GM19328 (cell line): ENCODE data around the gene ARIH2.
"Not testable (repeated sequence)": the region's sequence is repeated elsewhere in the genome, so short reads cannot be mapped to it uniquely, and the experiment has no call there.

Experiments
- ATAC-seq: cut with Tn5 transposase; IDR thresholded peaks from one replicate; pipeline ENCODE4 v1.9.1; 2021; ENCODE audit warnings: mild to moderate bottlenecking, moderate library complexity; ENCODE audit not compliant: unreplicated experiment

ARIH2 gene

DNA sequence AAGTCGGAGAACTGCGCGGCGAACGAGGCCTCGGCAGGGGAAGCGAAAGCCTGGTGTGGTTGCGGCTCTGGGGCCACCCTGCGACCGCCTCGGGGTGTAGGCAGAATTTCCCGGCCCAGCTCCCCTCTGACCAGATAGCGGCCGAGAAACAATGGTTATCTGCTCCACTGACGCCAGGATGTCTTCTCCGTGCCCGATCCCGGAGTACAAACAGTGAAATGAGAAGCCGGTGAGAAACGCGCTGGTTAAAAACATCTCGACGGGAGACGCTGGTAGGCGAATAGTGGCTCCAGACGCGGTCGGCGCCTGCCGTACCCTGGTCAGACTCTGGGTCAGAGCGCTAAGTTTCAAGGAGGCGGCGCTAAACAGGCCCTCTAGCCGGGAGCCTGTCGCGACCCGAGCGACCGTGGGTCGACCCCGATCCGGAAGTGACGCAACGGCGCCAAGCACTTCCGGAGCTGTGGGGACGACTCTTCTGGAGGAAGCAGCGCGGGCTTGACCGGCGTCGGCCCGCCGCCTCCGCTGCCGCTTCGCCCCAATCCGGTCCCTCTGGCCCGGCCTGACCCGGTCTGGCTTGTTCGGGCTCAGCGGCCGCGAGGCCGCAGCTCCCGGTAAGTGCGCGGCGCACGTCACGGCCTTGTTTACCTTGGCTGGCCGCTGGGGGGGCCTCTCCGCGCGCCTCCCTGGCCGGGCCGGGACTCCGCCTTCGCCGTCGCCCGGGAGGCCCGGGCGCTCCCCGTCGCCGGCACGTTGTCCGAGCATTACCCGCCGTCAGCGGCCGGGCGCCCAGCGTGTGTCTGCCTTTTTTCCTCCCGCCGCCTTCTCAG lies at the start of gene ARIH2:
TSS of gene ARIH2 (plus strand) at position 455 of the 827 bp plus-strand sequence. CDS start 8,717 bp downstream, outside the sequence.
- ATAC-seq: peak; percentile 68

DNA sequence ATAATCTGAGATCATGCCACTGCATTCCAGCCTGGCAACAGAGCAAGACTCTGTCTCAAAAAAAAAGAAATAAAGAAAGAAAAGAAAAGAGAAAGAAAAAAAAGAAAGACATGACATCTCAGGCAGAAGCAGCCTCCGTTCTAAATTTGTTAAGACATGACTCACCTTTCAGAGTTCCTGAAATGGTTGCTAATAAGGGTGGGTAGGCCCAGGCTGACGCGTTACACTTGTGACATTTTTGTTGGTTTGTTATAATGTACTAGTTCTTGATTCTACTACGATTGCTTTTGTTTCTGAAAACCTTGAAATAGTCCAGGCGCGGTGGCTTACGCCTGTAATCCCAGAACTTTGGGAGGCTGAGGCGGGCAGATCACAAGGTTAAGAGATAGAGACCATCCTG lies 41.0 kb upstream of the ARIH2 start:
- ATAC-seq: no peak

GRCh38 chr3:48879307-48879993 lies 39.2 kb upstream of the ARIH2 start:
- ATAC-seq: no peak

DNA sequence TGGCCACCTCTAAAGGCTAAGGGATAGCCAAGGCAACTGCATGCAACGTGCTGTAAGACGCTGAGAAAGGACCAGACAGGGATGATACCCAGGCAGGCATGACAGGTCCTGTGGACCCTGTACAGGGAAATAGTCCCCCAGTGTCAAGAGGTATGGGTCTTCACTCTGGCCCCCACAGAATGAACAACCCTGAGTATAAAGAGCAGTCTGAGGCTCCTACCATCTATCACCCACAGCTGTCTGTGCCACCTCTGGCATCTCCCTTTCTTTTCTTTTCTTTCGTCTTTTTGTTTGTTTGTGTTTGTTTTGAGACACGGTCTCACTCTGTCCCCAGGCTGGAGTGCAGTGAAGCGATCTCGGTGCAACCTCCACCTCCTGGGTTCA lies 38.7 kb upstream of the ARIH2 start:
- ATAC-seq: no peak

GRCh38 chr3:48881006-48881405 lies 37.6 kb upstream of the ARIH2 start:
- ATAC-seq: no peak

GRCh38 chr3:48881652-48882114 lies 37.0 kb upstream of the ARIH2 start:
- no peak for ATAC-seq

DNA sequence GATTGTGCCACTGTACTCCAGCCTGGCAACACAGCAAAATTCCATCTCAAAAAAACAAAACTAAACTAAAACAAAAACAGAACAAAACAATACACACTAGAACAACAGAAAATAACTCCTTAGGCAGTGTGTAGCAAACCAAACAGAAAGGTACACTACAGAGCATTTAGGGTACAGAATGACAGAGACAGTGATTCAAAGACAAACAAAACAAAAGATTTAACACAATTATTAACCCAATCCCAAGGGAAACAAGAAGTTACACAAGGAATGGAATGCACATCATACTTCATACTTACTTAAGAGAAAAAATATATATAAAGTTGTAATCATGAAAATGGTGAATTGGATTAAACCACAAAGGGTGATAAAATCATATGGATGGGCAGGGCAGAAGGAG lies 32.9 kb upstream of the ARIH2 start:
- ATAC-seq: no peak

DNA sequence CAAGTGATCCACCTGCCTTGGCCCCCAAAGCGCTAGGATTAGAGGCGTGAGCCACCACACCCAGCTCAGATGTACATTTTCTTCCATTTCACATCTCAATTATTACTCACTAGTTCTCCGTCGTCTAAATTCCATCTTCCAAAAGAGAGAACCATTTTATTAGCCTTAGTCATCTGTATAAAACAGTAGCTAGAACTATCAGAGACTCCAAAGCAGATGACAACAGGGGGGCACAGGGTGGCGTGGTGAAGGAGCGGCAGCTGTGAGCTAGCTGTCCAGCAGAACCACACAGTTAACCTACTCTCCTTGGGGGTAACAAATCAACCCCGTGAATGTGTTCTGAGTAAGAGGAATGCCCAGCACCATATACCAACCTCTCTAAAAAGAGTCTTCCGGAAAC lies 27.0 kb upstream of the ARIH2 start:
- ATAC-seq: no peak

DNA sequence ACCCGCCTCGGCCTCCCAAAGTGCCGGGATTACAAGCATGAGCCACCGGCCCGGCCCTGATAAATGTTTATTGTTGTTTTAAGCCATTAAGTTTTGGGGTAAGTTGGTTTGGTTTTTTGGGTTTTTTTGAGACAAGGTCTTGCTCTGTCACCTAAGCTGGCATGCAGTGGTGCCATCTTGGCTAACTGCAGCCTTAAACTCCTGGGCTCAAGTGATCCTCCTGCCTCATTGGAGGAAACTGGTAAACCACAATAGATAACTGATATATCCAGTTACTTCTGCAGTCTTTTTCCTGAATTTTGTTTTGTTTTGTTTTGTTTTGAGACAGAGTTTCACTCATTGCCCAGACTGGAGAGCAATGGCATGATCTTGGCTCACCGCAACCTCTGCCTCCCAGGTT lies 24.1 kb upstream of the ARIH2 start:
- ATAC-seq: no peak

- no peak for ATAC-seq
Measured at GRCh38 chr3:48896936-48897335, 21.7 kb upstream of the ARIH2 start.

GRCh38 chr3:48897460-48898376 lies 20.9 kb upstream of the ARIH2 start:
- ATAC-seq: no peak

DNA sequence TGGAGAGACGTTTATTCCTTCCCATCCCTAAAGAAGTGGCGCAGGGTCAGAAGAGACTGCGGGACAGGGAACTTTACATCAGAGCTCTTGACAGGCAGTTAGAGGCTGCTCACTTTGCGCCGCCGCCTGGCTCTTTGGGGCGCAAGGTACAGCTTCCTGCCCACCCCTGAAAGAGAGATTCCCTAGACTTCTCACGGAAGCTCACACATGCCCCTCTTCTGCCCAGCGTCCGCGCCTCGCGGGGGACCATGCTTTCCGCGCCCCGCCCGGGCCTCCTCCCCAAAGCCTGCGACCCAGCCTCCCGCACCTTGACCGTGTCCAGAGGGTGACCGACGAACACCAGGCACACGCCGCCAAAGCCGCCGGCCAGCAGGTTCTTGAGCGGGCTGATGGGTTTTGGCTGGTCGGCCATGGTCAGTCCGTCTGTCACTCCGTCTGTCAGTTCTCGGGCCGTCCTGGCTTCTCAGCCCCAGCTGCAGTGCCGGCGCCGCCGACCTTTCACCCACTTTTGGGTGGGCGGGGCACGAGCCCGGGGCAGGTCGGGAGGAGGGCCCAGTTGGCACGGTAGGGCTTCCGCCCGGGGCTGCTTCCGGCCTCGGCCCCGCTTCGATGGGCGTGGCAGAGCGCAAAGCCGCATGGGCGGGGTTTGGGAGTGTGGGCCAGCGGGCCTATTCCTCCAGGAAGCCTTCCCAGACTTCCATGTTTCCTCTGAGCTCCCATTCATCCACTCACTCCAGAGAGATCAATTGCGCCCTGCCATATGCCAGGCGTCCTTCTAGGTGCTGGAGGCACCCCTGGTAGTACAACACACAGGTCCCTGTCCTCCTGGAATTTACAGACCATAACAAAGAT lies 20.0 kb upstream of the ARIH2 start, which contains the start of gene SLC25A20:
TSS of gene SLC25A20 (minus strand) at position 500 of the 852 bp plus-strand sequence. CDS start at position 412, 88 bp downstream.
- ATAC-seq: peak; percentile 90

- no peak for ATAC-seq
Measured at GRCh38 chr3:48899273-48899672, 19.4 kb upstream of the ARIH2 start.

DNA sequence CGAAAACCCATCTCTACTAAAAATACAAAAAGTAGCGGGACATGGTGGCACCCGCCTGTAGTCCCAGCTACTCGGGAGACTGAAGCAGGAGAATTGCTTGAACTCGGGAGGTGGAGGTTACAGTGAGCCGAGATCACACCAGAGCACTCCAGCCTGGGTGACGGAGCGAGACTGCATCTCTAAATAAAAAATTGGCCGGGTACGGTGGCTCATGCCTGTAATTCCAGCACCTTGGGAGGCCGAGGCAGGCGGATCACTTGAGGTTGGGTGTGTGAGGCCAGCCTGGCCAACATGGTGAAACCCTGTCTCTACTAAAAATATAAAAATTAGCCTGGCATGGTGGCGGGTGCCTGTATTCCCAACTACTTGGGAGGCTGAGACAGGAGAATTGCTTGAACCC lies 11.6 kb upstream of the ARIH2 start:
- not testable (repeated sequence) for ATAC-seq

DNA sequence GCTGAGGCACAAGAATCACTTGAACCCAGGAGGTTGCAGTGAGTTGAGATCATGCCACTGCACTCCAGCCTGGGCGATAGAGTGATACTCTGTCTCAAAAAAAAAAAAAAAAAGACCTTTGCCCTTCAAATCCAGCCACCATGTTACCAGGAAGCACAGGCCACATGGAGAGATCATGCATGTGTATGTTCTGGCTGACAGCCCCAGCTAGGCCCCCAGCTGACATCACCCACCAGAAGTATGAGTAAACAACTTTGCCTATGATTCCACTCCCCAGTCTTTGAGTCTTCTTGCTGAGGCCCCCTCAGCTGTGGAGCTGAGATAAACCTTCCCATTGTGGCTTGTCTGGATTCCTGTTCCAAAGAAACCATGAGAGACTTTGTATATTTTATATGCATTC lies 3.3 kb upstream of the ARIH2 start:
- ATAC-seq: no peak

DNA sequence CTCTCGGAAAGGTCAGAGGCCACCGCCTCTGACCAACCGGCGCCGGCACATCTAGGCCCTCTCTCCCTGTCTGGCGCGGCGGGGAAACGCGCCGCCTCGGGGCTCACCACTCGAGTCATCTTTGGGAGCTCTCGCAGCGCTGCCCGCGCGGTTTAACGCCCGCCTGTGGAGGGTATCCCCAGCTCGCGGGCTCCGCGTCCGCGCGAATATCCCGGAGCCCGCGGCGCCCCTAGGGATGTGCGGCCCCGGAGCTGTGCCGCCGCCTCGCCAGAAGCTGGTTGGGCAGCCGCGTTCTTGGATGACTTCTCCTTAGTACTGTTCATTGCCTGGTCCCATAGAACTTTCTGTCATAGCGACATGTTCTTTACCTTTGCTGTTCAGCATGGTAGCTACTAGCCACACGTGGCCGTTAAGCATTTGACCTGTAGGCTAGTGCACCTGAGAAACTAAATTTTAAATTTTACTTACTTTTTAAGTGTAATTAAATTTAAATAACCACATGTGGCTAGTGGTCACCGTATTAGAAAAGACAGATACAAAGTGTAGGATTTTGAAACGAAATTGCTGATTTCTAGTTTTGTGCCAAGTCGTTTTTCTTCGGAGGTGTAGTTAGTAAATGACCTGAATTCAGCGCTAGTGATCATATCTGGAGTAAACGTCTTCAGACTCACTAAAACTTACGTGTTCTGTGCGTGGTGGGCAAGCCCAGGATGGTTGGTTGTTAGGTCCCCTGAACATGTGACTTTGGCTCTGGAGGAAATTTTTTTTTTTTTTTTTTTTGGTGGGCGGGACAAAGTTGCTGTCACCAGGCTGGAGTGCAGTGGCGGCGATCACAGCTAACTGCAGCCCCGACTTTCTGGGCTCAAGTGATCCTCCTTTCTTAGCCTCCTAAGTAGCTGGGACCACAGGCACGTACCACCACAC lies 835 bp downstream of the ARIH2 start:
- peak; percentile 17 for ATAC-seq

DNA sequence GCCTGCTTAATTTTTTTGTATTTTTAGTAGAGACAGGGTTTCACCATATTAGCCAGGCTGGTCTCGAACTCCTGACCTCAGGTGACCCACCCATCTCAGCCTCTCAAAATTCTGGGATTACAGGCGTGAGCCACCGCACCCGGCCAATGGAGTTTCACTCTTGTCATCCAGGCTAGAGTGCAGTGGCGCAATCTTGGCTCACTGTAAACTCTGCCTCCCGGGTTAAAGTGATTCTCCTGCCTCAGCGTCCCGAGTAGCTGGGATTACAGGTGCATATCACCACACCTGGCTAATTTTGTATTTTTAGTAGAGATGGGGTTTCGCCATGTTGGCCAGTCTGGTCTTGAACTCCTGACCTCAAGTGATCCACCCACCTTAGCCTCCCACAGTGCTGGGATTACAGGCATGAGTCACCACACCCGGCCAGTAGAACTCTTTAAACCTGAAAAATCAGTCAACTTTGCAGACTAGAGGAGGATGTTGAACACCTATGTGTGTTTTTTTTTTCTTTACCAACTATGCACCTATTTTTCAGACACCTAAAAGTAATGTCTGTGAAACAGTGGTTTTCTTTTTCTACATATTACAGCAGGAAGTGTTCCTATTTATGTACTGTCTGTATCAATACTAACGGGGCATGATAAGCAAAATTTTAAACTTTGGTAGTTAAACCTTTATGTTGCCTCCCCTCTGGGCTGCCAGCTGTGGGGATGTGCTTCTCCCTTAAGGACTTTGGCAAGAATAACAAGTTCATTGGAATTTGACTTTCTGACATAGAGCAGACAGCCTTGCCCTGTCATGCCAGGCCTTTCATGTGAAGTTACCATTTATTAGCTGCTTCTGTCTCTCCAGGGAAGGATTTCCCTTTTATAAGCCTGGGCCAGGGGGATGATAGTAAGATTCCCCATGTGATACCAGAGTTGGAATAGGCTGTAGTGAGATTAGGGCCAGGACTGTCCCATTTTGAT lies 8.1 kb downstream of the ARIH2 start:
- no peak for ATAC-seq

DNA sequence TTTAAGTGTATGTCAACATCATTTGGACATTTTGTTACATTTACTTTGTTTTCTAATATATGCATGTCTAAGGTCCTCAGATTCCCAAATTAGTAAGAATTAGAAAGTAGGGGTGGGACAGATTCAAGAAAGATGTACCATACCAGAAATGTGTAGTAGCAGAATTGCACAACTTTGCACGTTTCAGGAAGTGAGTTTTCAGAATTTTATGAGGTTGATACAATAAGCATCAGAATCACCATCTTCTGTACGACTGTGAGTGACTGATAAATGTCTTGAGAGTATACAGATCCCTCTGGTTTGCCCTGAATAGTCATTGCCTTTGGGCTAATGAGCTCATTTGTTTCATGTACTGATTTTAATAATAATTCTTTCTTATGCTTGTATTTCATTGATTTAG lies 9.3 kb downstream of the ARIH2 start:
- no peak for ATAC-seq
